ENCODE data around the gene SYT2.
"Not testable (repeated sequence)": the region's sequence is repeated elsewhere in the genome, so short reads cannot be mapped to it uniquely, and the experiment has no call there.

The SYT2 gene

DNA sequence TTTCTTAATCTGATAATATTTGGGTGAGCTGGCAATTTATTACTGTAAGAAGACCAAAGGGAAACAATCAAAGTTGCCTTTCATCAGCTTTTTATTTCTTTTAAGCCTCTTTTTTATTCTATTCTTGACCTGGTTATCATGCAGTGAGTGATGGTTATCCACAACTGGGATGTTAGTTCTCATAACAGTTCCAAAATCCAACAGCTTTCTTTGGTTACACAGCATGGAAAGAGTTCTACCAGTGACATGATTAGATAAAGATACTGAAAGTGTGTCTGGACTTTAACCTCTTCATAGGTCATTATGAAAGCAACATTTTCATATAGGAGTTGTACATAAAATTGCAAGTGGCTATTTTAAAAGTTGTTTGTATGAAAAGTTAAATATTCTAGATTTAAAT is 163.0 kb downstream of the SYT2 start:
- H3K9me3 ChIP-seq (ENCODE audit: severe bottlenecking) = no peaks in the 10 kb centered on the region
- no peaks in the 10 kb centered on the region for H3K36me3 ChIP-seq
- no peak for DNase-seq
- no peak for TF ChIP-seq CTCF (IDR thresholded peaks at IDR 0.05; ENCODE audit: low read depth, low read length)
- no peak overlapping the region for H3K27ac ChIP-seq
- no peaks in the 10 kb centered on the region for H3K27me3 ChIP-seq (ENCODE audit: insufficient read depth, low read depth, severe bottlenecking)
- H3K4me3 ChIP-seq (ENCODE audit: low read depth, low read length) = no peak overlapping the region

DNA sequence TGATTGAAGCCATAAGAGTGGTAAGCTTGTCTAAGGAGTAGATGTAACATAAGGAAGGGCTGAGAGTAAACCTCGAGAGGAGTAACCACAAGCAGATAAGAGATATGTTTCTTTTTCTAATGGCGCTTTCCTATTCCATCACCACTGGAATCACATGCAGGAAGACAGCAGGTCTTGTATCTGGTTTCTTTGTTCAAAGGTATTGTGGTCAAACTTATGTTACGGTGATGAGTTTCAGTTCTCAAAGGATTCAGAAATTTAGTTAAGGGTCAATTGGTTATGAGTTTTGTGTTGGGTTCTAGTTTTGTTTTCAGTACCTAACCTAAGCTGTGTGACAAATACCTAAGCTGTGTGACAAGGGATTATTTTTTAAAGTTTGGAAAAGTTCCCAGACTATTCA is 163.5 kb downstream of the SYT2 start:
- not testable (repeated sequence) for DNase-seq; H3K27me3 ChIP-seq (ENCODE audit: insufficient read depth, low read depth, severe bottlenecking); H3K4me3 ChIP-seq (ENCODE audit: low read depth, low read length); H3K9me3 ChIP-seq (ENCODE audit: severe bottlenecking); H3K27ac ChIP-seq; H3K36me3 ChIP-seq

DNA sequence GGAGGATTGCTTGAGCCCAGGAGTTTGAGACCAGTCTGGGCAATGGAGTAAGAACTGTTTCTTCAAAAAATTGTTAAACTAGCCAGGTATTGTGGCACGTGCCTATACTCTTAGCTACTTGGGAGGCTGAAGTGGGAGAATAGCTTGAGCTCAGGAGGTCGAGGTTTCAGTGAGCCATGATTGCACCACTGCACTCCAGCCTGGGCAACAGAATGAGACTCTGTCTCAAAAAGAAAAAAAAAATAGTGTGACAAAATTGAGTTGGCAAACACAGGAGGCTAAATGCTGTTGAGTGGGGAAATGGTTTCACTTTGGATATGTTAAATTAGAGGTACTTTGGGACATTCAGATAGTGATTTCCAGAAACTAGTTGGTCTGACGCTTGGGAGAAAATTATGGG is 163.9 kb downstream of the SYT2 start:
- not testable (repeated sequence) for H3K9me3 ChIP-seq (ENCODE audit: severe bottlenecking); H3K4me3 ChIP-seq (ENCODE audit: low read depth, low read length); DNase-seq; H3K27me3 ChIP-seq (ENCODE audit: insufficient read depth, low read depth, severe bottlenecking); H3K27ac ChIP-seq; H3K36me3 ChIP-seq

GRCh38 chr1:202545647-202546303 is 164.5 kb downstream of the SYT2 start:
- H3K4me3 ChIP-seq (ENCODE audit: low read depth, low read length); H3K27ac ChIP-seq; H3K36me3 ChIP-seq; H3K27me3 ChIP-seq (ENCODE audit: insufficient read depth, low read depth, severe bottlenecking); H3K9me3 ChIP-seq (ENCODE audit: severe bottlenecking); DNase-seq: not testable (repeated sequence)

DNA sequence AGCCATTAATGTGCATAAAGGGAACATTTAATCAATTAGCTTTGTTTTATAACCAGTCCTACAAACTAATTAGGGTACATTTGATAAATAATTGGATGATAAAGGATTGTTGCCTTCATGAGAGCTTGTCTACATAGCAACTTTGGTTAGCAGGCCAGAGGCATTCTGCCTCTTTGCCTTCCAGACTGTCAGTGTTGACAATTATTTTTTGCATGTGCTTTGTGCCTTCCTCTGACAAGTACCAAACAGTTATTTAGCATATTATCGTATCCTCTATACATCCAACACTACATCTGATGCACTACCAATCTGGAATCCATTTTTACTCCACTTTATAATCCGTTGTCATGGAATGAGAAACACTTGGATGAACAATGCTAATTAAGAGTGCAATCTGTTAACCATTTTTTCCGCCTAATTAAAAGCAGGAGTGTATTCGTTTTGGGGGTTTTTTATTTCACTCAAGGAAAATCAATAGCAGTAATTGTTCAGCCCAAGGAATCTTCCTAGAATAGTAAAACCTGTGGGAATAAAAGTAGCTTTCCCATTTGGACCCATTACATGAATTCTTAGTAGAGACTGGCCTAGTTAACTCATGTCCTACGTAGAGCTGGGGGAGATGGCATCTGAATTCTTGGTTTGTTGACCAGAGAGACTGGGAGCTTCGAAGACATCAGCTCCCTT is 165.3 kb downstream of the SYT2 start:
- DNase-seq; H3K27me3 ChIP-seq (ENCODE audit: insufficient read depth, low read depth, severe bottlenecking); H3K27ac ChIP-seq; H3K9me3 ChIP-seq (ENCODE audit: severe bottlenecking); H3K4me3 ChIP-seq (ENCODE audit: low read depth, low read length); H3K36me3 ChIP-seq: not testable (repeated sequence)

GRCh38 chr1:202543537-202543936 is 166.7 kb downstream of the SYT2 start:
- not testable (repeated sequence) for H3K9me3 ChIP-seq (ENCODE audit: severe bottlenecking); H3K27me3 ChIP-seq (ENCODE audit: insufficient read depth, low read depth, severe bottlenecking); H3K27ac ChIP-seq; H3K4me3 ChIP-seq (ENCODE audit: low read depth, low read length); H3K36me3 ChIP-seq; DNase-seq

DNA sequence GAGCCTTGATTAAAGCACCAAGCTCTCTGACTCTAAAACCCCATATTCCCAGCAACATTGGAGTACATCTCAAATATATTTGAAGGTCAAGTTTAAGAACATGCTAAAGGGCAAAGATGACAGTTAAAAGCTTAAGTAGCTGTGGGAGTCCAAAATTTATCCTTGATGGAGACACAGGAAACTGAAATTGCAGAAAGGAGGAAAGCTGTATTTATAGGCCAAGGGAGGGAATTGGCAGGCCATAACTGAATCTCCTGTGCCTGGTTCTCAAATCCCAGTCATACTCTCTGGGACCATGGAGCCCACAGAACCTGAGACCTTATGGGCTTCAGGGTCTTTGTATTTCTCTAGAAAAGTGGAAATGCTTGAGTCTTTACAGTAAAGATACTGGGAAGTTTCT is 167.8 kb downstream of the SYT2 start:
- H3K4me3 ChIP-seq (ENCODE audit: low read depth, low read length); DNase-seq; H3K9me3 ChIP-seq (ENCODE audit: severe bottlenecking); H3K27me3 ChIP-seq (ENCODE audit: insufficient read depth, low read depth, severe bottlenecking); H3K27ac ChIP-seq; H3K36me3 ChIP-seq: not testable (repeated sequence)

DNA sequence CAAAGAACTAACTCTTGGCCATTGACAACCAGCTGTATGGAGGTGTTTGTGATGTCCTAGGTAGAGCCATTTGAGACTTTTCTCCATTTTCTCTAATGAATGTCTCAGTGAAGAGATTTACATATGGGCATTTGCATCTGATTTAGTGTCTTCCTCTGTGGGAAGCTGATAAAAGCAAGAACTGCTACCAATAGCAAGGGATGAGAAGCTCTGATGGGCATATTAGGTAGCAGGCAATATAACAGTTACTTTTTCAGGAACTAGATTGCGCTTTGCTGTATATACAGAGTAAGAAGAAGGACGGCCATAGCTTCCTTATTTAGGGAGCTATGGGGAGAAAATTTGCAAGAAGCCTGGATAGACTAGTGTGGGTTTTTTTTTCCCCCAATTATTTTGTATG is 169.4 kb downstream of the SYT2 start:
- not testable (repeated sequence) for H3K9me3 ChIP-seq (ENCODE audit: severe bottlenecking); H3K4me3 ChIP-seq (ENCODE audit: low read depth, low read length); H3K27me3 ChIP-seq (ENCODE audit: insufficient read depth, low read depth, severe bottlenecking); DNase-seq; H3K27ac ChIP-seq; H3K36me3 ChIP-seq

All from WERI-Rb-1 (cell line).